Adrenal gland (tissue), 12 donors: ENCODE measurements around the gene EID2B. TPM values are rescaled to one million over a fixed set of nuclear protein-coding genes. Genes with fewer than 3 reads are reported as not detected.

ENCODE experiments used
- DNase-seq, 7 donors: peaks; one replicate each; pipeline ENCODE4 v3.0.0-alpha.2; 2019 to 2020
- H3K27ac ChIP-seq, 5 donors: fragments of 200-600 bp; sonication (generic) in 4 of 5; 1 replicate in 3 of 5; 2 replicates in 2 of 5; pipeline versions ENCODE4 v1.5.1 to v1.8.0; 2016 to 2020; ENCODE audit warnings: mild to moderate bottlenecking in 1 of 5
- H3K27me3 ChIP-seq: fragments of 200-600 bp; 2 replicates; pipeline ENCODE4 v1.8.0; 2021
- H3K36me3 ChIP-seq, 2 donors: fragments of 200-600 bp; replicated peaks in 1 of 2; 1 replicate in 1 of 2; 2 replicates in 1 of 2; pipeline versions ENCODE4 v1.5.1 to v1.8.0; 2018 to 2022
- H3K4me1 ChIP-seq, 2 donors: fragments of 200-600 bp; replicated peaks in 1 of 2; 1 replicate in 1 of 2; 2 replicates in 1 of 2; pipeline versions ENCODE4 v1.5.1 to v1.8.0; 2018 to 2021
- H3K4me3 ChIP-seq, 4 donors: fragments of 200-600 bp; sonication (generic) in 3 of 4; one replicate each; pipeline ENCODE4 v1.5.1; 2016 to 2018
- H3K9me3 ChIP-seq, 3 donors: fragments of 200-600 bp; sonication (generic) in 1 of 3; replicated peaks in 1 of 3; 1 replicate in 2 of 3; 2 replicates in 1 of 3; pipeline versions ENCODE4 v1.5.1 to v1.8.0; 2016 to 2021
- POLR2A ChIP-seq, 2 donors: fragments of 450-650 bp; IDR thresholded peaks; one replicate each; pipeline ENCODE4 v1.6.1; 2017; ENCODE audit warnings: antibody characterized with exemption in 2 of 2, mild to moderate bottlenecking in 2 of 2, moderate library complexity in 1 of 2
- WGBS, 4 donors: extraction: QIAGEN DNeasy Blood & Tissue Kit in 2 of 4; methylation state at CpG; one replicate each; pipeline versions ENCODE4 v1.1.5 to v1.1.7; 2013 to 2017; 5-methylcytosine and 5-hydroxymethylcytosine counted together
- intact Hi-C, 2 donors: fragments of 100-400 bp; cut with DNase I; formaldehyde crosslinking; loops; one replicate each; pipeline versions ENCODE4 v1.14.1 to v1.15.0; 2022 to 2023
- polyA plus RNA-seq, 3 donors: library from polyadenylated mRNA; stranded (reverse); fragments of 200-250 nt in 2 of 3; fragments of 350-450 nt in 1 of 3; fragmentation: Illumina TruSeq in 1 of 3; extraction: RNeasy Lipid Tissue Mini Kit (QIAGEN cat#74804) in 1 of 3; gene quantifications; one replicate each; pipeline ENCODE4 v1.2.3, GENCODE V29; 2013 to 2014
- total RNA-seq, 9 donors: library from RNA; depleted of rRNA in 4 of 9; stranded (reverse); fragments of >200 nt in 4 of 9; fragments of 120-200 nt in 1 of 9; fragmentation: NEBNext Ultra II Directional in 1 of 9; extraction: Animal tissue kit (Norgen Biotek cat#: 25700) in 1 of 9; gene quantifications; one replicate each; pipeline versions ENCODE4 v1.1.0 to v1.2.4, GENCODE V29; 2013 to 2023
- TF ChIP-seq, protein P1 (sequence below), 6 experiments: fragments of 450-650 bp in 4 of 6; fragments of 200-600 bp in 2 of 6; sonication (generic) in 1 of 6; IDR thresholded peaks; 1 replicate in 5 of 6; 2 replicates in 1 of 6; pipeline versions ENCODE4 v1.5.1 to v1.8.0; 2016 to 2021; ENCODE audit warnings: antibody characterized with exemption in 6 of 6, mild to moderate bottlenecking in 2 of 6, moderate library complexity in 1 of 6
- donor health status: healthy with polysubstance abuse.
- donor health status: Bipolar disorder and iron deficiency.
- donor health status: DM: yes; HTN: yes; CAD: no.
- donor health status: DM: no; HTN: no; CAD: no.
- donor health status: DM: no; HTN: no; CAD: no.
- donor health status: DM: yes; HTN: yes; CAD: no.

EID2B gene
- total and polyA plus RNA-seq, 12 donors, result 1.6 to 6.7 (median 3.8) TPM

DNA sequence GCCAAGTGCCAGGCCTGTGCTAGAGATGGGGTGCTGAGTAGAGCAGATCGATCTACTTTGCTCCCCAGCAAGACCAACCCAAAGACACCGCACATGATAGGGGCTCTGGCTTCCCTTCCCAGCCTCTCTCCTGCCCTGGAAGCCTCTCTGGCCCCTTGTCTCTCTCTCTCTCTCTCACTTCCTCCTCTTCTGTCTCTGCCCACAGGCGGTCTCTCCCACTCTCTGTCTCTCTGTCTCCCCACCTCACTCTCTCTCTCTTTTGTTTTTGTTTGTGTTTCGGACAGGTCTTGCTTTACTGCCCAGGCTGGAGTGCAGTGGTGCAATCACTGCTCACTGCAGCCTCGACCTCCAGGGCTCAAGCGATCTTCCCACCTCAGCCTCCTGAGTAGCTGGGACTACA lies 16.4 kb downstream of the EID2B start:
- Histone ChIP-seq H3K4me3 (no peak overlapping the region), H3K4me1 (peaks cover 4 to 12% of the 10 kb centered on the region in 2 donors), H3K9me3 (no peaks in the 10 kb centered on the region), H3K27me3 (peaks cover 37% of the 10 kb centered on the region), H3K27ac (no peak overlapping the region), H3K36me3 (no peaks in the 10 kb centered on the region)
- TF ChIP-seq POLR2A (IDR thresholded peaks at IDR 0.05), result no peak
- TF ChIP-seq, protein P1, sequence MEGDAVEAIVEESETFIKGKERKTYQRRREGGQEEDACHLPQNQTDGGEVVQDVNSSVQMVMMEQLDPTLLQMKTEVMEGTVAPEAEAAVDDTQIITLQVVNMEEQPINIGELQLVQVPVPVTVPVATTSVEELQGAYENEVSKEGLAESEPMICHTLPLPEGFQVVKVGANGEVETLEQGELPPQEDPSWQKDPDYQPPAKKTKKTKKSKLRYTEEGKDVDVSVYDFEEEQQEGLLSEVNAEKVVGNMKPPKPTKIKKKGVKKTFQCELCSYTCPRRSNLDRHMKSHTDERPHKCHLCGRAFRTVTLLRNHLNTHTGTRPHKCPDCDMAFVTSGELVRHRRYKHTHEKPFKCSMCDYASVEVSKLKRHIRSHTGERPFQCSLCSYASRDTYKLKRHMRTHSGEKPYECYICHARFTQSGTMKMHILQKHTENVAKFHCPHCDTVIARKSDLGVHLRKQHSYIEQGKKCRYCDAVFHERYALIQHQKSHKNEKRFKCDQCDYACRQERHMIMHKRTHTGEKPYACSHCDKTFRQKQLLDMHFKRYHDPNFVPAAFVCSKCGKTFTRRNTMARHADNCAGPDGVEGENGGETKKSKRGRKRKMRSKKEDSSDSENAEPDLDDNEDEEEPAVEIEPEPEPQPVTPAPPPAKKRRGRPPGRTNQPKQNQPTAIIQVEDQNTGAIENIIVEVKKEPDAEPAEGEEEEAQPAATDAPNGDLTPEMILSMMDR (IDR thresholded peaks at IDR 0.05), result no peak
- WGBS, 4 donors, result 51 to 55% (median 53%) methylated on average over 6 of the region's 6 CpGs
- intact Hi-C loops, result no loop called here
- no peak for DNase-seq

DNA sequence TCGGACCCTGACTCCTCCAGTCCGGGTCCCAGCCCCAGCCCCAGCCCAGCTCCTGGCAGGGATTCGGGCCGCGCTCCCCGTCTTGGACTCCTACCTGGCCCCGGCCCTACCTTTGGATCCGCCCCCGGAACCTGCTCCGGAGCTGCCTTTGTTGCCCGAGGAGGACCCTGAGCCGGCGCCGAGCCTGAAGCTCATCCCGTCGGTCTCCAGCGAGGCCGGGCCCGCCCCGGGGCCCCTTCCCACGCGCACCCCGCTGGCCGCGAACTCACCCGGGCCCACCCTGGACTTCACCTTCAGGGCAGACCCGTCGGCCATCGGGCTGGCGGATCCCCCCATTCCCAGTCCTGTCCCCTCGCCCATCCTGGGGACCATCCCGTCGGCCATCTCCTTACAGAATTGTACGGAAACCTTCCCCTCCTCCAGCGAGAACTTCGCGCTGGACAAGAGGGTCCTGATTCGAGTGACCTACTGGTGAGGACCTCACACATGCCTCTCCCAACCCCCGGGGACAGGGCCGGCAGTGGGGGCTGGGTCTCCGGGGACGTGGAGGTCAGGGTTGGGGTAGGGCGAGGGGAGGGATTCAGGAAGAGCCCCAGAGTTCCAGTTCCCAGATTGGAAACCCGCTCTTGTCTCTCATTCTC lies 17.0 kb downstream of the EID2B start:
- Histone ChIP-seq H3K4me1 (peaks cover 4 to 12% of the 10 kb centered on the region in 2 donors), H3K36me3 (no peaks in the 10 kb centered on the region), H3K27me3 (peaks cover 41% of the 10 kb centered on the region), H3K27ac (no peak overlapping the region), H3K9me3 (no peaks in the 10 kb centered on the region), H3K4me3 (peak overlapping the region in 1 of 4 donors; percentile 55)
- intact Hi-C loops, result no loop called here
- TF ChIP-seq, protein P1 (IDR thresholded peaks at IDR 0.05), result no peak
- no peak for TF ChIP-seq POLR2A (IDR thresholded peaks at IDR 0.05)
- WGBS, 4 donors, result 4 to 13% (median 5%) methylated on average over 3 to 44 of the region's 44 CpGs
- DNase-seq, result no peak

DNA sequence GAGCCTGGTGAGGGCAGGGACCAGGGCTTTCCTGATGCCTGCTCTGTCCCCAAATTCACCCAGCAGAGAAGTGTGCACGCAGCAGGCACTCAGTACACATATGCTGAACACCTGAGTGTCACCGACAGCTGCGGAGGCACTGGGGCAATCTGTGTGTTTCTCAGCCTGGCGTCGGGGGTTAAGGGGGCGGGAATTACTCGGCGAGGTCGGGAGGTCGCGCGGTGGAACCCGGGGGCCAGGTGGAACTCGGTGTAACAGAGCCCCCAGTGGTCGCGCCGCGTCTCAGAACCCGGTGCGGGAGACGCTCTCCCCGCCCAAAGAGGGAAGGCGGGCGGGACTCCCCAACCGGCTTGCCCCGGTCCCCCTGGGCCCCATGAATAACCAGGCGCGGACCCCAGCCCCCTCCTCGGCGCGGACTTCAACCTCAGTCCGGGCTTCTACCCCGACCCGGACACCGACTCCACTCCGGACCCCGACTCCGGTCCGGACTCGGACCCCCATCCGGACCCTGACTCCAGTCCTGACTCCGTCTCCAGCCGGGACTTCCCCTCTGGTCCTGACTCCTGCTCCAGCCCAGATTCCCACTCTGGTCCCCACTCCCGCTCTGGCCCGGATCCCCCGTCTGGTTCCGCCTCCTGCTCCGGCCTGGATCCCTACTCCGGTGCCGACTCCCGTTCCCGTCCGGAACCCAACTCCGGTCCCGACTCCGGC lies 17.7 kb downstream of the EID2B start, which contains the start of gene SELENOV:
Gene SELENOV, plus strand, starts transcription at position 300 of the 711 bp plus-strand sequence. Its CDS starts 74 bp downstream, at position 374.
- Histone ChIP-seq H3K4me3 (peak within 1 kb of the TSS in 1 of 4 donors; percentile 55), H3K27ac (no peak within 1 kb of the TSS), H3K9me3 (no peaks in the 10 kb centered on the region), H3K4me1 (peaks cover 4 to 12% of the 10 kb centered on the region in 2 donors), H3K27me3 (peaks cover 41% of the 10 kb centered on the region), H3K36me3 (no peaks in the 10 kb centered on the region)
- TF ChIP-seq, protein P1 (IDR thresholded peaks at IDR 0.05), result no peak
- TF ChIP-seq POLR2A (IDR thresholded peaks at IDR 0.05), result no peak
- intact Hi-C loops, result no loop called here
- 1 to 2% (median 2%) methylated on average over 8 to 56 of the region's 56 CpGs for WGBS, 4 donors
- no peak for DNase-seq

DNA sequence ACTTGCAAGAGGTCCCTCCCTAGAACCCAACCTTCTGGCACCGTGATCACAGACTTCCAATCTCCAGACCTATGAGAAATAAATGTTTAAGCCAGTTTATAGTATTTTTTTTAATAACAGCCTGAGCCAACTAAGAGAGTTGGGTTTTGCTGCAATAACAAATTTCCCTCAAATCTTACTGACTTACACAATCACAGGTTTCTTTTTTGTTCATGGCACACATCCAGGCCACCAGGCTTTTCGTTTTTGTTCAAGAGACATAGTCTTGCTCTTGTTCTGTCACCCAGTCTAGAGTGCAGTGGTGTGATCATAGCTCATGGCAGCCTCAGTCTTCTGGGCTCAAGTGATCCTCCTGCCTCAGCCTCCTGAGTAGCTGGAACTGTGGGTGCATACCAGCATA lies 19.7 kb downstream of the EID2B start:
- Histone ChIP-seq H3K4me3 (no peak overlapping the region), H3K9me3 (no peaks in the 10 kb centered on the region), H3K27ac (no peak overlapping the region), H3K27me3 (peaks cover 50% of the 10 kb centered on the region), H3K36me3 (no peaks in the 10 kb centered on the region), H3K4me1 (peaks cover 4 to 12% of the 10 kb centered on the region in 2 donors)
- intact Hi-C loops, result no loop called here
- TF ChIP-seq, protein P1 (IDR thresholded peaks at IDR 0.05), result no peak
- no peak for TF ChIP-seq POLR2A (IDR thresholded peaks at IDR 0.05)
- DNase-seq, result no peak
- 41 to 57% (median 51%) methylated on average over 2 of the region's 2 CpGs for WGBS, 4 donors
